IPS-18c (cell line): Measurements from ENCODE around the gene ZNF536.
"Not testable (repeated sequence)": the region's sequence is repeated elsewhere in the genome, so short reads cannot be mapped to it uniquely, and the experiment has no call there.

Experiments used
- H3K4me3 ChIP-seq: 2 replicates; pipeline ENCODE4 v1.7.0; 2013; ENCODE audit warnings: low read depth, mild to moderate bottlenecking, low read length, moderate library complexity; ENCODE audit not compliant: insufficient read depth
- H3K9me3 ChIP-seq: one replicate; pipeline ENCODE4 v1.6.1; 2013; ENCODE audit warnings: mild to moderate bottlenecking, low read length, moderate library complexity; ENCODE audit not compliant: control insufficient read depth, insufficient read depth

Gene ZNF536

GRCh38 chr19:30443531-30444252, 71.5 kb downstream of the ZNF536 start:
- no peaks in the 10 kb centered on the region for H3K9me3 ChIP-seq
- H3K4me3 ChIP-seq = no peak overlapping the region

DNA sequence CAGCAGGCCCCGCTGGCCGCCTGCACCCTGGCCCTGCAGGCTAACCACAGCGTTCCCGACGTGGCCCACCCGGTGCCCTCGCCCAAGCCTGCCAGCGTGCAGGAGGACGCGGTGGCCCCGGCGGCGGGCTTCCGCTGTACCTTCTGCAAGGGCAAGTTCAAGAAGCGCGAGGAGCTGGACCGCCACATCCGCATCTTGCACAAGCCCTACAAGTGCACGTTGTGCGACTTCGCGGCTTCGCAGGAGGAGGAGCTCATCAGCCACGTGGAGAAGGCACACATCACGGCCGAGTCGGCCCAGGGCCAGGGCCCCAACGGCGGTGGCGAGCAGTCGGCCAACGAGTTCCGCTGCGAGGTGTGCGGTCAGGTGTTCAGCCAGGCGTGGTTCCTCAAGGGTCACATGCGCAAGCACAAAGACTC, 72.1 kb downstream of the ZNF536 start:
- no peak overlapping the region for H3K4me3 ChIP-seq

GRCh38 chr19:30444686-30445232, 72.6 kb downstream of the ZNF536 start:
- no peaks in the 10 kb centered on the region for H3K9me3 ChIP-seq
- no peak overlapping the region for H3K4me3 ChIP-seq

More for the DNA sequence above, 72.1 kb downstream of the ZNF536 start:
- no peaks in the 10 kb centered on the region for H3K9me3 ChIP-seq

- Histone ChIP-seq H3K9me3 (no peaks in the 10 kb centered on the region), H3K4me3 (no peak overlapping the region)
Observed at GRCh38 chr19:30445385-30445784, 73.2 kb downstream of the ZNF536 start.

- not testable (repeated sequence) for H3K4me3 ChIP-seq, H3K9me3 ChIP-seq
Observed at GRCh38 chr19:30446120-30446519, 73.9 kb downstream of the ZNF536 start.

DNA sequence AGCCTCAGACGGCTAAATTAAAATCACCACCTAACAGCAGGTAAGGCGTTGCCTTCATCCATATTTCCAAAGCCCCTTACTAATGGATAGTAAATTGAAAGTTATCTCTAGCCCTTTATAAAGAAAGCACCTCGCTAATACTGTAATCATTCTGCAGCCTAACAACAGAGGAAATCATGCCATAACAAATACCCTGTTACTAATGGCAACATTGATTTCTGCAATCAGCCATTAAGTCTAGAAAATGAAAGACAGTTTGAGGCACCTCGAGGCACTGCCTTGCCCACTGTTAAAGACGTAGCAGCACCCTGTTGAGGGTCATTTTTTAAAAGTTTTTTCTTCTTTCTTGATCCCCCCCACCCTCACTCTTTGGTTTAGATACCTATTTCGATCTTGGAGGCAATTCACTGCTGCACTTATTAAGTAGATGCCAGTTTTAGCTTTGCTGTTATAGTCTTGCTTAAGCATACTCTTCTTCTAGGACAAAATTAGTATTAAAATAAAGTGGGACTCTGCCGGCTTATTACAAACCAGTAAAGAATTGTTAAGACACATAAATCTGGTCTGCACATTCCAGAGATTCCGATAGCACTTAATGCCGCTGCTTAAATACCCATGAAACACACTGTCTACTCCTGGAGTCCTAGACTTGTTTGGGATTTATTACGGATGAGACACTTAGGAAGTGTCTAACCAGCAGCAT, 74.8 kb downstream of the ZNF536 start:
- no peaks in the 10 kb centered on the region for H3K9me3 ChIP-seq
- no peak overlapping the region for H3K4me3 ChIP-seq

- H3K4me3 ChIP-seq = no peak overlapping the region
Observed at GRCh38 chr19:30447553-30447870, 75.3 kb downstream of the ZNF536 start.

GRCh38 chr19:30448386-30449077, 76.3 kb downstream of the ZNF536 start:
- no peak overlapping the region for H3K4me3 ChIP-seq
- no peaks in the 10 kb centered on the region for H3K9me3 ChIP-seq

More at GRCh38 chr19:30447553-30447870, 75.3 kb downstream of the ZNF536 start:
- H3K9me3 ChIP-seq = no peaks in the 10 kb centered on the region

DNA sequence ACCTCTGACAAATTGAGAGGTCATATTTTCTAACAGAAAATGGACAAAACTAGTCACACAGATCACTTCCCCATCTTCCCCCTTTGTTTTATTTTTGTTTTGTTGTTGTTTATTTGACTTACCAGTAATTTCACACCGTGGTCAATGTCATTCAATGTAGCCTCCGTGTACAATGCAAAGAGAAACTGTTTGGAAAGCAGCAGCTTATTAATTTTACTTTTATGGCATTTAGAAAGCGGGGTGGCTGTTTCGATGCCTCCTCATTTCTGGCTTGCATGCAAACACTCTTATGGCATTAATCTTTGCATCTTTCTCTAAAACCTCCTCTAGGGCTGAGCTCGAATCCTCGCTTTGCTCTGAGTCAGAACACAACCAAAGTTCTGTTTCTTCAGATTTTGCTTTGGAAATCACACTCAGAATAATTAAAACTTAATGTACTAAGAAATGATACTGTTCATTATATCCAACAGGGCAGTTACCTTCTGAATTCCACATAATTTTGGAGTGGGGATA, 77.0 kb downstream of the ZNF536 start:
- Histone ChIP-seq H3K4me3 (no peak overlapping the region), H3K9me3 (no peaks in the 10 kb centered on the region)

- H3K4me3 ChIP-seq = no peak overlapping the region
- H3K9me3 ChIP-seq = no peaks in the 10 kb centered on the region
Observed at GRCh38 chr19:30449673-30450072, 77.5 kb downstream of the ZNF536 start.

GRCh38 chr19:30450100-30450499, 77.9 kb downstream of the ZNF536 start:
- Histone ChIP-seq H3K9me3 (no peaks in the 10 kb centered on the region), H3K4me3 (no peak overlapping the region)

DNA sequence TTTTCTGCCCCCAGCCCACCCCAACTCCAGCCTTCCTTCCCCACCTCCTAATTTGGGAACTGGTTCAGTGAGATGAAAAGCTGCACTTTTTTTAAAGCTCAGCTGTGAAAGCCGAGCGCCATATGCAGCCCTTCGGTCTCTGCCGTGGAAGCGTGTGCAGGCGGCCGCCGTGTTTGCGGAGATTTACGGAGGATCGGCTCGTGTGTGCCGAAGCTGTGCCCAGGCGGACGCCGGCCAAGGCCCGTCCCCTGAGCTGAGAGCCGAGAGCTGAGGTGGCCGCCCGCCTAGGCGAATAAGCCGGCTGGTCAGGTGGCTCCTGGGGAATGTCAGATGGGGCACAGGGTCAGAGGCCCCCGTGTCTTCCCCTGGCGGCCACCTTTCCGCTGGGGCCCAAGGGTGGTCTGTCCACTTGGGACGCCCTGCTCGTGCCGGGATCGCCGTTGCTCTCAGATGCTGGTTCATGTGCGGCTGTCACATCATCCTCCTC, 78.7 kb downstream of the ZNF536 start:
- H3K9me3 ChIP-seq = no peaks in the 10 kb centered on the region
- no peak overlapping the region for H3K4me3 ChIP-seq

DNA sequence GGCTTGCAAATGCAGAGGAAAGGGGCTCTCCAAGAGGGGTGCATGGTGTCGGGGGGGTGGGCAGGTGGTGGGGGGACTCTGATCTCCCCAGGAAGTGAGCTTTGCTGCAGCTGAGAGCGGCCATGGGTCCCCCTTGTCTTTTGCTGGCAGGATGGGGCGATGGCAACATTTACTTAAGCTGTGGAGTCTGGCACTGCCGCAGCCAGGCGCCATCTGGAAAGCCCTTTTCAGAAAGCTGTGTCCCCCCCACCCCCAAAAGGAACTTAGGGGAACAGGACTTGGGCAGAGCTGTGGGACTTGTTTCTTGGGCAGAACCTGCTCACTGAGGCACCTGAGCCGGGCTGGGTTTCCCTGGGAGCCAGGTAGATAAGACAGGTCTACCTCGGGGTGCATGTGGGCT, 80.7 kb downstream of the ZNF536 start:
- Histone ChIP-seq H3K4me3 (no peak overlapping the region), H3K9me3 (no peaks in the 10 kb centered on the region)

GRCh38 chr19:30453743-30454142, 81.6 kb downstream of the ZNF536 start:
- Histone ChIP-seq H3K9me3 (no peaks in the 10 kb centered on the region), H3K4me3 (no peak overlapping the region)

GRCh38 chr19:30455881-30456280, 83.7 kb downstream of the ZNF536 start:
- Histone ChIP-seq H3K4me3 (no peak overlapping the region), H3K9me3 (no peaks in the 10 kb centered on the region)

DNA sequence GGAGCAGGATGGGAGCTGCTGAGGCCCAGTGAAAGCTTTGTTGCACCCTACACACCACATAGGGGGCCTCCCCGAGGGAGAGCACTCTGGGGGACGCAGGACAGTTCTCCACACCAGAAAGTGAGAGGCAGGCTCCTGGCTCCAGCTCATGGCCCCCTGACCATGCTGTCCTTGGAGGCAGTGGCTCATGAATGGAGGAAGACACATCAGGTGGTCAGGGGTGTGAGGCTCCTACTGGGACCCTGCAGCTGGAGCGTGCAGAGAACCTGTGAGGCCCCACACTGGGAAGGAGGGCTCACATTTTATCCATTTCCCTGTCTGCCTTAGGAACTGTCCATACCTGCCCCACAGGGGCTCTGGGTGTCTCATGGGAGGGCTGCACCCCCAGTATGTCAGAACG, 85.3 kb downstream of the ZNF536 start:
- no peak overlapping the region for H3K4me3 ChIP-seq
- no peaks in the 10 kb centered on the region for H3K9me3 ChIP-seq

GRCh38 chr19:30459859-30460258, 87.7 kb downstream of the ZNF536 start:
- H3K9me3 ChIP-seq = no peaks in the 10 kb centered on the region
- H3K4me3 ChIP-seq = no peak overlapping the region
